HepG2 (cell line): ENCODE data around the gene MYO5B. TPM values are rescaled to one million over a fixed set of nuclear protein-coding genes. Genes with fewer than 3 reads are reported as not detected.

Experiments used
- ATAC-seq: fragments of 200-7000 bp; cut with Tn5 transposase; 3 replicates; pipeline ENCODE4 v1.9.1; 2020; ENCODE audit warnings: mild to moderate bottlenecking, moderate library complexity
- BruUV-seq: library from RNA; stranded (reverse); fragments of 400-500 nt; replicated peaks from 2 replicates; lab custom pipeline; 2021; lab: Mats Ljungman, UMichigan
- CTCF ChIA-PET: fragments of 300-600 bp; formaldehyde crosslinking; extraction: SDS; loops from one replicate; lab custom pipeline; 2021; ENCODE audit warnings: low total read pairs, inconsistent platforms, low intra/inter-chr PET ratio; lab: Yijun Ruan, JAX
- POLR2A ChIA-PET: fragments of 350-600 bp; sonication (Branson Sonifier 250); formaldehyde crosslinking; loops from one replicate; lab custom pipeline; 2020; ENCODE audit warnings: antibody characterized with exemption, inconsistent platforms; lab: Yijun Ruan, JAX
- DNase-seq: peaks from one replicate; pipeline ENCODE4 v3.0.0-alpha.2; 2015; ENCODE audit warnings: low spot score
- FAIRE-seq: peaks from 3 replicates; lab custom pipeline; 2011; peaks lifted over from hg19 to GRCh38; lab: Jason Lieb, UNC
- H2AFZ ChIP-seq: one replicate; pipeline ENCODE4 v1.6.1; 2011; ENCODE audit warnings: low read length, inconsistent platforms
- H3K27ac ChIP-seq: fragments of 300-600 bp; 3 replicates; pipeline ENCODE4 v1.8.0; 2011; ENCODE audit warnings: mixed run types, mild to moderate bottlenecking, mixed read lengths, low read length, inconsistent platforms; ENCODE audit not compliant: insufficient read depth; ENCODE audit errors: extremely low read length
- H3K27me3 ChIP-seq, 2 experiments: fragments of 200-600 bp in 1 of 2; 2 replicates in 1 of 2; 3 replicates in 1 of 2; pipeline versions ENCODE4 v1.6.0 to v1.8.0; 2011; ENCODE audit warnings: low read length in 2 of 2, mild to moderate bottlenecking in 2 of 2, moderate library complexity in 2 of 2, inconsistent platforms in 1 of 2; ENCODE audit not compliant: insufficient read depth in 2 of 2, control insufficient read depth in 1 of 2
- H3K36me3 ChIP-seq, 2 experiments: fragments of 200-600 bp in 1 of 2; replicated peaks in 1 of 2; 2 replicates in 1 of 2; 3 replicates in 1 of 2; pipeline versions ENCODE4 v1.5.1 to v1.8.0; 2011; ENCODE audit warnings: low read length in 2 of 2, inconsistent platforms in 1 of 2; ENCODE audit not compliant: insufficient read depth in 2 of 2, control insufficient read depth in 1 of 2
- H3K4me1 ChIP-seq: 2 replicates; pipeline ENCODE4 v1.5.1; 2012; ENCODE audit warnings: low read length, inconsistent platforms; ENCODE audit not compliant: insufficient read depth
- H3K4me2 ChIP-seq: 2 replicates; pipeline ENCODE4 v1.6.0; 2011; ENCODE audit warnings: low read depth, low read length, inconsistent platforms
- H3K4me3 ChIP-seq, 3 experiments: fragments of 200-600 bp in 1 of 3; sonication (generic), shearing (Covaris generic) in 1 of 3; replicated peaks in 1 of 3; 2 replicates each; pipeline ENCODE4 v1.5.1; 2011 to 2016; ENCODE audit warnings: low read length in 3 of 3, inconsistent platforms in 2 of 3, low read depth in 2 of 3, mild to moderate bottlenecking in 2 of 3, control low read depth in 1 of 3, mixed read lengths in 1 of 3; ENCODE audit not compliant: insufficient read depth in 1 of 3
- H3K79me2 ChIP-seq: one replicate; pipeline ENCODE4 v1.6.1; 2011; ENCODE audit warnings: low read length, inconsistent platforms; ENCODE audit not compliant: insufficient read depth
- H3K9ac ChIP-seq: 2 replicates; pipeline ENCODE4 v1.6.0; 2011; ENCODE audit warnings: mild to moderate bottlenecking, low read depth, low read length, inconsistent platforms; ENCODE audit not compliant: insufficient read depth
- H3K9me3 ChIP-seq: 2 replicates; pipeline ENCODE4 v1.5.1; 2012; ENCODE audit warnings: mild to moderate bottlenecking, low read length
- H4K20me1 ChIP-seq: 2 replicates; pipeline ENCODE4 v1.6.0; 2011; ENCODE audit warnings: inconsistent platforms, mild to moderate bottlenecking, low read length, moderate library complexity; ENCODE audit not compliant: insufficient read depth
- CBFB ChIP-seq: sonication (generic); formaldehyde crosslinking; IDR thresholded peaks from 2 replicates; pipeline ENCODE4 v1.4.0; 2020; ENCODE audit warnings: missing genetic modification reagents
- CBX2 ChIP-seq, 2 experiments: fragments of 200-600 bp in 1 of 2; sonication (generic); formaldehyde crosslinking in 1 of 2; IDR thresholded peaks; 2 replicates each; pipeline versions ENCODE4 v1.7.0 to v1.8.1; 2018 to 2022; ENCODE audit warnings: low read depth in 2 of 2, low read length in 1 of 2, mild to moderate bottlenecking in 1 of 2, missing genetic modification reagents in 1 of 2
- CHD4 ChIP-seq: fragments of 200-600 bp; sonication (generic); IDR thresholded peaks from 2 replicates; pipeline ENCODE4 v1.7.0; 2017; ENCODE audit warnings: mild to moderate bottlenecking, low read length, borderline replicate concordance
- GATAD2A ChIP-seq: IDR thresholded peaks from 2 replicates; pipeline ENCODE4 v1.6.1; 2016
- JARID2 ChIP-seq: sonication (generic); formaldehyde crosslinking; IDR thresholded peaks from 2 replicates; pipeline ENCODE4 v1.8.1; 2023; ENCODE audit warnings: missing genetic modification reagents, inconsistent platforms; ENCODE audit not compliant: insufficient replicate concordance
- KLF12 ChIP-seq: sonication (generic); formaldehyde crosslinking; IDR thresholded peaks from 2 replicates; pipeline ENCODE4 v1.4.0; 2020; ENCODE audit warnings: missing genetic modification reagents, borderline replicate concordance
- NR2C2 ChIP-seq: sonication (generic); formaldehyde crosslinking; IDR thresholded peaks from 2 replicates; pipeline ENCODE4 v1.4.0; 2020; ENCODE audit warnings: missing genetic modification reagents, mild to moderate bottlenecking, moderate library complexity, borderline replicate concordance
- NRL ChIP-seq: sonication (generic); formaldehyde crosslinking; IDR thresholded peaks from 2 replicates; pipeline ENCODE4 v1.5.0; 2020; ENCODE audit warnings: missing genetic modification reagents, mild to moderate bottlenecking, moderate library complexity, borderline replicate concordance
- RFXANK ChIP-seq: IDR thresholded peaks from 2 replicates; pipeline ENCODE4 v1.6.1; 2016
- ZBTB33 ChIP-seq: sonication (generic); formaldehyde crosslinking; IDR thresholded peaks from 2 replicates; pipeline ENCODE4 v1.4.0; 2020; ENCODE audit warnings: missing genetic modification reagents
- ZFP41 ChIP-seq: sonication (generic); formaldehyde crosslinking; IDR thresholded peaks from 2 replicates; pipeline ENCODE4 v1.4.0; 2020; ENCODE audit warnings: mild to moderate bottlenecking, missing genetic modification reagents, borderline replicate concordance
- ZNF329 ChIP-seq: sonication (generic); formaldehyde crosslinking; IDR thresholded peaks from 2 replicates; pipeline ENCODE4 v1.9.0; 2021; ENCODE audit warnings: low read depth, mild to moderate bottlenecking, missing genetic modification reagents
- ZNF383 ChIP-seq: sonication (generic); formaldehyde crosslinking; IDR thresholded peaks from 2 replicates; pipeline ENCODE4 v1.4.0; 2020; ENCODE audit warnings: missing genetic modification reagents, mild to moderate bottlenecking, borderline replicate concordance
- ZNF549 ChIP-seq: sonication (generic); formaldehyde crosslinking; IDR thresholded peaks from 2 replicates; pipeline ENCODE4 v1.5.0; 2020; ENCODE audit warnings: missing genetic modification reagents
- ZNF556 ChIP-seq: sonication (generic); formaldehyde crosslinking; IDR thresholded peaks from 2 replicates; pipeline ENCODE4 v1.4.0; 2020; ENCODE audit warnings: mild to moderate bottlenecking, missing genetic modification reagents, borderline replicate concordance
- ZZZ3 ChIP-seq: sonication (generic); formaldehyde crosslinking; IDR thresholded peaks from 2 replicates; pipeline ENCODE4 v1.4.0; 2020; ENCODE audit warnings: missing genetic modification reagents, mild to moderate bottlenecking, borderline replicate concordance
- WGBS: methylation state at CpG from one replicate; pipeline ENCODE4 v1.1.6; 2017; ENCODE audit warnings: low lambda C conversion rate; 5-methylcytosine and 5-hydroxymethylcytosine counted together
- in situ Hi-C: cut with HindIII; loops from 2 replicates; pipeline ENCODE4 v1.10.0; 2017; ENCODE audit warnings: low pct_unique_long_range_greater_than_20kb; ENCODE audit not compliant: extremely low pct_ligation_motif_present
- intact Hi-C: fragments of 100-400 bp; cut with micrococcal nuclease; formaldehyde crosslinking; loops from one replicate; pipeline ENCODE4 v1.10.0; 2022; ENCODE audit not compliant: unreplicated experiment
- polyA plus RNA-seq, 8 experiments: library from polyadenylated mRNA; depleted of rRNA in 3 of 8; stranded (reverse) in 7 of 8; unstranded in 1 of 8; fragments of >200 nt; fragmentation: Illumina TruSeq in 4 of 8; extraction: Trizol in 4 of 8; gene quantifications; 2 replicates each; pipeline versions ENCODE4 v1.2.1 to v1.2.3, GENCODE V29; 2011 to 2016; ENCODE audit warnings: low read depth in 4 of 8, missing spikeins in 1 of 8, mixed read lengths in 1 of 8; ENCODE audit not compliant: insufficient read depth in 1 of 8
- total RNA-seq, 5 experiments: library from RNA; depleted of rRNA; stranded (reverse); fragments of >200 nt; fragmentation: Illumina TruSeq; extraction: Trizol; gene quantifications; 2 replicates each; pipeline ENCODE4 v1.2.3, GENCODE V29; 2016; ENCODE audit warnings: low read depth in 1 of 5
- TF ChIP-seq, protein P1 (sequence below): IDR thresholded peaks from 2 replicates; pipeline ENCODE4 v1.6.1; 2012; ENCODE audit warnings: low read length, improper control_type of control experiment
- TF ChIP-seq, protein P2 (sequence below): sonication (generic); formaldehyde crosslinking; IDR thresholded peaks from 2 replicates; pipeline ENCODE4 v1.5.1; 2020; ENCODE audit warnings: mild to moderate bottlenecking, missing genetic modification reagents, moderate library complexity

Gene MYO5B
- total and polyA plus RNA-seq, 2 of the 13 experiments (the other 11 are each of a cell fraction or from before 2014, with no cell fraction given) = 13.1 to 24.0 TPM

DNA sequence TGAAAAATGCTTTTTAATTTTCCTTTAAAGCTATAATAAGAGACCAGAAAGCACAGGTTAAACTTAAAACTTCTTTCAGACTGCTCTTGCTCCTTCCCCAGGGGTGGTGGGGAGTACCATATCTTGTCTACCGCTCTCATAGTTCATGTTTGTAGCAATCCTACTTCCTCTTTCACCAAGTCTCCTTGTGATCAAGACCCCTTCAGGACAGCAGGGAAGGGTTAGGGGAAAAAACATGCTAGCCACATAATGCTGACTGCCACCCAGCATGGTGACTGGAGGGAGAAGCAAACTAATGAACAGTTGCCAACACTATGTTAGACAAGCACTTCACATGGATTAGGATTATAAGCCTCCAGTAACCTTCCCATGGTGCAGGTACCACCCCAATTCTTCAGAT, 8.6 kb downstream of the MYO5B start:
- no peaks in the 10 kb centered on the region for H3K36me3 ChIP-seq
- TF ChIP-seq GATAD2A (CRISPR knock-in tag) (no peak), ZNF556 (CRISPR knock-in tag) (no peak), ZFP41 (CRISPR knock-in tag) (no peak), NR2C2 (no peak), CBX2 (IDR thresholded peaks at IDR 0.05; ENCODE audit: low read depth, low read length) (no peak), CBX2 (CRISPR knock-in tag; IDR thresholded peaks at IDR 0.05; ENCODE audit: low read depth) (no peak), KLF12 (CRISPR knock-in tag) (no peak), ZNF383 (no peak), CHD4 (no peak), CBFB (no peak), ZNF329 (CRISPR knock-in tag) (no peak), ZZZ3 (no peak), NRL (CRISPR knock-in tag) (no peak), JARID2 (CRISPR knock-in tag) (no peak), ZBTB33 (CRISPR knock-in tag) (no peak), ZNF549 (CRISPR knock-in tag) (no peak), RFXANK (no peak)
- TF ChIP-seq, protein P1, sequence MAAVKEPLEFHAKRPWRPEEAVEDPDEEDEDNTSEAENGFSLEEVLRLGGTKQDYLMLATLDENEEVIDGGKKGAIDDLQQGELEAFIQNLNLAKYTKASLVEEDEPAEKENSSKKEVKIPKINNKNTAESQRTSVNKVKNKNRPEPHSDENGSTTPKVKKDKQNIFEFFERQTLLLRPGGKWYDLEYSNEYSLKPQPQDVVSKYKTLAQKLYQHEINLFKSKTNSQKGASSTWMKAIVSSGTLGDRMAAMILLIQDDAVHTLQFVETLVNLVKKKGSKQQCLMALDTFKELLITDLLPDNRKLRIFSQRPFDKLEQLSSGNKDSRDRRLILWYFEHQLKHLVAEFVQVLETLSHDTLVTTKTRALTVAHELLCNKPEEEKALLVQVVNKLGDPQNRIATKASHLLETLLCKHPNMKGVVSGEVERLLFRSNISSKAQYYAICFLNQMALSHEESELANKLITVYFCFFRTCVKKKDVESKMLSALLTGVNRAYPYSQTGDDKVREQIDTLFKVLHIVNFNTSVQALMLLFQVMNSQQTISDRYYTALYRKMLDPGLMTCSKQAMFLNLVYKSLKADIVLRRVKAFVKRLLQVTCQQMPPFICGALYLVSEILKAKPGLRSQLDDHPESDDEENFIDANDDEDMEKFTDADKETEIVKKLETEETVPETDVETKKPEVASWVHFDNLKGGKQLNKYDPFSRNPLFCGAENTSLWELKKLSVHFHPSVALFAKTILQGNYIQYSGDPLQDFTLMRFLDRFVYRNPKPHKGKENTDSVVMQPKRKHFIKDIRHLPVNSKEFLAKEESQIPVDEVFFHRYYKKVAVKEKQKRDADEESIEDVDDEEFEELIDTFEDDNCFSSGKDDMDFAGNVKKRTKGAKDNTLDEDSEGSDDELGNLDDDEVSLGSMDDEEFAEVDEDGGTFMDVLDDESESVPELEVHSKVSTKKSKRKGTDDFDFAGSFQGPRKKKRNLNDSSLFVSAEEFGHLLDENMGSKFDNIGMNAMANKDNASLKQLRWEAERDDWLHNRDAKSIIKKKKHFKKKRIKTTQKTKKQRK = no peak
- TF ChIP-seq, protein P2, sequence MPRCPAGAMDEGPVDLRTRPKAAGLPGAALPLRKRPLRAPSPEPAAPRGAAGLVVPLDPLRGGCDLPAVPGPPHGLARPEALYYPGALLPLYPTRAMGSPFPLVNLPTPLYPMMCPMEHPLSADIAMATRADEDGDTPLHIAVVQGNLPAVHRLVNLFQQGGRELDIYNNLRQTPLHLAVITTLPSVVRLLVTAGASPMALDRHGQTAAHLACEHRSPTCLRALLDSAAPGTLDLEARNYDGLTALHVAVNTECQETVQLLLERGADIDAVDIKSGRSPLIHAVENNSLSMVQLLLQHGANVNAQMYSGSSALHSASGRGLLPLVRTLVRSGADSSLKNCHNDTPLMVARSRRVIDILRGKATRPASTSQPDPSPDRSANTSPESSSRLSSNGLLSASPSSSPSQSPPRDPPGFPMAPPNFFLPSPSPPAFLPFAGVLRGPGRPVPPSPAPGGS (CRISPR knock-in tag) = no peak
- TF ChIP-seq, all 625 proteins: peak for 0
- ATAC-seq (no peak), FAIRE-seq (no peak), DNase-seq (no peak)
- Histone ChIP-seq H4K20me1 (no peaks in the 10 kb centered on the region; the same call in 1 of the 2 replicates), H3K9me3 (no peaks in the 10 kb centered on the region), H3K79me2 (peaks cover 13% of the 10 kb centered on the region), H3K27ac (no peak overlapping the region), H3K4me2 (no peak overlapping the region), H3K4me3 (no peak overlapping the region), H3K4me1 (peaks cover 35% of the 10 kb centered on the region), H3K9ac (no peak overlapping the region), H3K27me3 (no peaks in the 10 kb centered on the region), H2AFZ (no peak overlapping the region)
- BruUV-seq = no TSS peak
- intact Hi-C loops = no loop called here
- in situ Hi-C loops = no loop called here
- 100% methylated on average over 1 of the region's 1 CpG for WGBS
- POLR2A ChIA-PET = no interaction called here
- CTCF ChIA-PET = no interaction called here
